ENCODE measurements around the gene EXOC2.
A peak's percentile ranks its signal among the peaks of the same experiment; 100 is the strongest.

Gene EXOC2

DNA sequence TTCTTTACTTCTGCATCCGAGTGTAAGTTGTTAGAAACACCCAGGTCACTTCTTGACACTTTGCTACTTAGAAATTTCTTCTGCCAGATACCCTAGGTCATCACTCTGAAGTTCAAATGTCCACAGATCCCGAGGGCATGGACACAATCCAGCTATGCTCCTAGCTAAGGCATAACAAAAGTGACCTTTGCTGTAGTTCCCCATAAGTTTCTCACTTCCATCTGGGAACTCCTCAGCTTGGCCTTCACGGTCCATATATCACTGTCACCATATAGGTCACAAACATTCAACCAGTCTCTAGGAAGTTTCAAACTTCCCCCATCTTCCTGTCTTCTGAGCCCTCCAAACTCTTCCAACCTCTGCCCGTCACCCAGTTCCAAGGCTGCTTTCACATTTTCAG is 236.1 kb downstream of the EXOC2 start:
- no peak for DNase-seq

DNA sequence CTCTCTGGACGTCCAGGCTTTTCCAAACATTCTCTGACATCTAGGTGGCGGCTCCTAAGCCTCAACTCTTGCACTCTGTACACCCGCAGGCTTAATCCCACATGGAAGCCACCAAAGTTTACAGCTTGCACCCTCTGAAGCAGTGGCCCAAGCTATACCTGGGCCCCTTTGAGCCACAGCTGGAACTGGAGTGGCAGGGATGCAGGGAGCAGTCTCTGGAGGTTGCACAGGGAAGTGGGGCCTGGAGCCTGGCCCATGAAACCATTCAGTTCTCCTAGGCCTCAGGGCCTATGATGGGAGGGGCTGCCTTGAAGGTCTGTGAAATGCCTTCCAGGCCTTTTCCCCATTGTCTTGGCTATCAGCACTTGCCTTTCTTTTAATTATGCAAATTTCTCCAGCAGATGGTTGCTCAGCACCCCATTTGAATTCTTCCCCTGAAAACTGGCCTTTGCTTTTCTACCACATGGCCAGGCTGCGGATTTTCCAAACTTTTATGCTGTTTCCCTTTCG is 236.5 kb downstream of the EXOC2 start:
- peak; percentile 35 for DNase-seq

DNA sequence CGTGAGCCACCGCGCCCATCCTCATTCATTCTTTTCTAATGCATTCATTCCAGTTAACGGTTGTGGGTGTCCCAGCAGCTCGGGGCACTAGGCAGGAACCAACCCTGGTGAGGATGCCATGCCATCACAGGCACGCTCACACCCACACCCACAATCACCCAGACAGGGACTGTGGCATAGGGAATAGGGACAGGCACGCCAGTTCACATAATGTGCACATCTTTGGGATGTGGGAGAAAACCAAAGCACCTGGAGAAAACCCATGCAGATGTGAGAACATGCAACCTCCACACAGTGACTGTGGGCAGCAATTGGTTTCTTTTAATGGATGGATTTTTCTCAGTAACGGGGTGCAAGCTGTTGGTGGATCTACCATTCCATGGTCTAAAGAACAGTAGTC is 237.1 kb downstream of the EXOC2 start:
- DNase-seq = peak; percentile 50

DNA sequence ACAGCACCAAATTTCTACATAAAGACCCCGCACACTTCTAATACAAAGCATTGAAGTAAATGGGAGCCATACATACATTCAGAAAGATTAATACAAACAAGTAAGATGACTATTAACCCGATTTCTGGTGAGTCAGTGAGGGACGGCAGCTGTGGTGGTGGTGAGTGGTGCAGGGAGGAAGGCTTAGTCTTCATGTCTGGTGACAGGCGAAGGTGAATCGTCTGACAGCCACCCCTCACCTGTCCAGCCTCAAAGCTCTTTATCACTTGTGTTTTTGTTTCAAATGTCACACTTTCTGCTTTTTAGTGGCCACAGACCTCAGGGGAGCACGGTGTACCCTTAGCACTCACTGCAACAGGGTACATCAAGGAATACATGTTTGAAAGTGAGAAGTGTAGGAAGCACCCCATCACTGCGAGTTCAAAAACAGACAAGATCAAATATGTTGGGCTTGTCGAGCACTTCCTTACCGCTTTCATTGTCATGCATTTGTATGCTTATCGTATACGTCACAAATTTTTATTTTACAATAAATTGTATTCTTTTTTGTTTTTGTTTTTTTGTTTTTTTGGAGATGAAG is 237.8 kb downstream of the EXOC2 start:
- peak; percentile 74 for DNase-seq

DNA sequence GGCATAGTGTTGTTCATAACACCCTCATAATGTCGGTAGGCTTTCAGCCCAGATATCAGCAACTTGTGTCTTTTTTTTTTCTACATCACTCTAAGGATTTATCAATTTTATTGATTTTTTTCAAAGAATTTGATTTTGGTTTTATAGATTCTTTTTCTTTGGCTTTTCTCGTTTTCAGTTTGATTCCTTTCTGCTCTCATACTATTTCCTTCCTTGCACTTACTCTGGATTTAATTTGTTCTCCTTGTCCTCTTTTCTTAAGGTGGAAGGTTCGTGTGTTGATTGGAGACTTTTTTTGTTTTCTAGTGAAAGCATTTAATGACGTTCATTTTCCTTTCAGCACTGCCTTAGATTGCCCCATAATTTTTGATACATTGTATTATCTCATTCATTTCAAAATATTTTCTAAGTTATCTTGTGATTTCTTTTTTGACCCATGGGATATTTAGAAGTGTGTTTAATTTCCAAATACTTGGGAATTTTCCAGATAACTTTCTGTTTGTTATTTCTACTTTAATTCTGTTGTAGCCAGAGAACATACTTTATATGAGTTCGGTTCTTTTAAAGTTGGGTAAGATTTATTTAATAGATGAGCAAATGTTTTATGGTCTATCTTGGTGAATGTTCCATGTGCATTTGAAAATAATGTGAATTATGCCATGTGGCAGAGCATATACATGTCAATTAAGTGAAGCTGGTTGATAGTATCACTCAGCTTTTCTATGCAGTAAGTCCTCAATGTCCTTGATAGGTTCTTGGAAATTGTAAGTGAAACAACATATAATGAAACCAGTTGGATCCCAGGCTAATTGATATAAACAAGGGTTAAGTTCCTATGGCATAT is 238.6 kb downstream of the EXOC2 start:
- DNase-seq = no peak

DNA sequence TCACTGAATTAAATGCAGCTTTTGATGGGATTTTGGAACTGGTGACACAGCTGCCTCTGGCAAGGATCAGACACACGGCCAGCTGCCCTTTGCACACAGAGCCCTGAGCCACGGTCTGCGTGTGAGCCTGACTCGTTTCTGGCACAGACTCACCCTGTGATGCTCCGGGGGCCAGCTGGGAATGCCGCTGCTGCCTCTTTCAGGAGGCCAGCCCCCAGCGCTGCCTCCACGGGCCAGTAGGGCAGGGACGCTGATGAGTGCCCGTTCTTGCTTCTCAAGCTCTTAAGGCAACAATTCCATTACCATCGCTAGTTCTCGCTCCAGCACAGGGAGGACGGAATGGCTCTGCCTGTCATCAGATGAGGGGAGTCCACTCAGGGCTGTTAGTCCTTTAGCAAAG is 239.8 kb downstream of the EXOC2 start:
- peak; percentile 50 for DNase-seq

DNA sequence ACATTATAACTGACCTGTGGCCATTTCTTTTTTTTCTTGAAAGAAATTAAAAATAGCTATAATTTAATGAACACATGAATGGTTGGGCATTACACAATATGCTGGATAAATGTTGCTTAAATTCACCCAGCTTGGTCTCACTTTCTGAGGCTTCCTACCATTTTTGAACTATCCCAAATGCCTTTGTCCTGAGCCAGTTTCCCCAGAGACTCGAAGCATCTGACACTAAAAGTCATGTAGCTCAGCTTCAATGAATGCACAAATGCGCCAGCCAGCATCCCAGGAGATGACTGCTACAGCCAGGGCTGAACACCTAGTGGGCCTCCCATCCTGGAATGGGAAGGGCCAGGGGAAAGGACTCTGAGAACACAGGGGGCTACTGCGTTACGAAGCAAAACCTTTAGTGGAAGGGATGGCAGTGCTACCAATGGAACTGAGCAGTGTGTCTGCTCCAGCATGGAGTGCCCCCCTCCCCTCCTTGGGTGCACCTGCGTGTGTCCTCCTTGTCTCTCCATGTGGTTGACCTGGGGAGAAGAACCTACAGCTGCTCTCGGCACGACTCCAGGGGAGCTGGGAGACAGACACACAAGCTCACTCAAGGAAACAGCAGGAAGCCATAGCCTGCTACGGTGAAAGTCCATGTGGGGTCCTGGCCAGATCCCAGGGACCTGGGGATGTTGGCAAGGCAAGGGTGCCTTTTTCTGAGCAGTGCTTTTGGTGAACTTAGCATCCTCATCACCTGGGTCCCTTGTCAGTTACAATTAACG is 240.5 kb downstream of the EXOC2 start:
- DNase-seq = peak; percentile 53

DNA sequence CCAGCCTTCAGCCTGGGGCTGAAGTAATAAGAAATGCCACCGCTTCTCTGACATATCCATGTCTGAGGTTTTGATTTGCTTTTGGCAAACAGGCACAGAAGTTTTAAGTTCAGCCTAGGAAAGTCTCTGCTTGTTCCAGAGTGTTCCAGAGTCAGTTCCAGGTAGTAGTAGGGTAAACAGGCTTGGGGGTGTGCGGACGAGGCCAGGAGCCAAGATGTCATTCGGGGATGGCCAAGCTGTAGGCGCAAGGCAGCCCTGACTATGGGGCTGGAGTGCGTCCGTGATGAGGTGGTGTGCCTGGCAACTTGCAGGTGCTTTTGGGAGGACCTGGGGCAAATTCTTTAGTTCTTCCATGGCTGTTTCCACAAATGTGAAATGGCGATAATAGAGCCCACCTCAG is 241.1 kb downstream of the EXOC2 start:
- DNase-seq = peak; percentile 43

DNA sequence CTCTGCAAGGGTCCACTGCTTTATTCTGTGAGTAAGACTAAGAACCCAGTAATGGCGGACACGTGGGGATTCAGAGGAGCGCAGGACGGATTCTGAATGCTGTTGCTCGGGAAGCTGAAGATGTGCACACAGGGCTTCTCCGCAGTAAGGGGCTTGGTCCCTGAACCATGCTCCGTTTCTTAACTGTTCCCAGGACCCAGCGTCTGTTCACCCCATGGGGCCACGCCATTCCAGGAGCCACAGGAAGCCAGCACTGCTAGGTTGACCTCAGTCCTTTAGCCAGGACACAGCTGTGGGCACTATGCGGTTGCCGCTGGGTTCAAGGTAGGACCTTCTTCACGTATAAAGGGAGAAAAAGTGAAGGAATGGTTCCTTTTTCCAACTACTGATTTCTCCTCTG is 241.6 kb downstream of the EXOC2 start:
- peak; percentile 51 for DNase-seq

DNA sequence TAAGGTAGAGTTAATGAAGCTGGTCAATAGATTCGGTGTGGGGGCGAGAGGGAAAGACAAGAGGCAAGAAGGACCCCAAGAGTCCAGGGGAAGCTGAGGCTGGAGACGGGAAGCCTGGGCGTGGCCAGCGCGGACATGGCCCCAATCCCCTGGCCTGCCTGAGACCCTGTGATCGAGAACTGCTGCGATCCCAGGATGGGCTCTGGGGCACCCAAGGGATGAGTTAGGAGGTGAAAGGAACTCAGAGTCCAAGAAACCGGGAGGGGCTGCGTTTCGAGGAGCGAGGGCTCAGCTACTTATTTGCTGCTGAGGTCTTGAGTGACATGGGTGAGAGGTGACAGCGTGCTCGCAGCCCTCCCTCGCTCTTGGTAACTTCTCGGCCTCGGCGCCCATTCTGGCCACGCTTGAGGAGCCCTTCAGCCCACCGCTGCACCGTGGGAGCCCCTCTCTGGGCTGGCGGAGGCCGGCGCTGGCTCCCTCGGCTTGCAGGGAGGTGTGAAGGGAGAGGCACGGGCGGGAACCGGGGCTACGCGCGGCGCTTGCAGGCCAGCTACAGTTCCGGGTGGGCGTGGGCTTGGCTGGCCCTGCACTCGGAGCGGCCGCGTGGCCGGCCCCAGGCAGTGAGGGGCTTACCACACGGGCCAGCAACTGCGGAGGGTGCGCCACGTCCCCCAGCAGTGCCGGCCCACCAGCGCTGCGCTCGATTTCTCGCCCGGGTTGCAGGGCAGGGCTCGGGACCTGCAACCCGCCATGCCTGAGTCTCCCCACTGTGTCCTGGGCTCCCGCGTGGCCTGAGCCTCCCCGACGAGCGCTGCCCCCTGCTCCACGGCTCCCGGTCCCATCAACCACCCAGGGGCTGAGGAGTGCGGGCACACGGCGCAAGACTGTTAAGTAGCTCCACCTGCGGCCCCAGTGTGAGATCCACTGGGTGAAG is 243.2 kb downstream of the EXOC2 start:
- DNase-seq = peak; percentile 55

DNA sequence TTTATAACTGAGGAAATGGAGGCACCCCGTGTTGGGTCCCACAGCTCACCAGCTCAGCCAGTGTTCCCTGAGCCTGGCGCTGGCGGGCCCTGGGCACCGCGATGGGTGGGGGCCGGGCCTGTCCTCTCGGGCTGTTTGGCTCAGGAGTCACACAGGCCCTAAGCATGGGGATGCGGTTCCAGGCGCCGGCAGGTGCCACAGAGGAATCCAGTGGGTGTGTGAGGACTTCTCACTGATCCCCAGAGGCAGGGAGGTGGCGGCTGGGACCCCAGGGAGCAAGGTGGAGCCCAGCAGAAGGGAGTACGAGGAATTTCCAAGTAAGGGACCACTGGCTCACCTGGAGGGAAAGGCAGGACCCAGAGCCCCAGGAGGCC is 243.9 kb downstream of the EXOC2 start:
- no peak for DNase-seq

DNA sequence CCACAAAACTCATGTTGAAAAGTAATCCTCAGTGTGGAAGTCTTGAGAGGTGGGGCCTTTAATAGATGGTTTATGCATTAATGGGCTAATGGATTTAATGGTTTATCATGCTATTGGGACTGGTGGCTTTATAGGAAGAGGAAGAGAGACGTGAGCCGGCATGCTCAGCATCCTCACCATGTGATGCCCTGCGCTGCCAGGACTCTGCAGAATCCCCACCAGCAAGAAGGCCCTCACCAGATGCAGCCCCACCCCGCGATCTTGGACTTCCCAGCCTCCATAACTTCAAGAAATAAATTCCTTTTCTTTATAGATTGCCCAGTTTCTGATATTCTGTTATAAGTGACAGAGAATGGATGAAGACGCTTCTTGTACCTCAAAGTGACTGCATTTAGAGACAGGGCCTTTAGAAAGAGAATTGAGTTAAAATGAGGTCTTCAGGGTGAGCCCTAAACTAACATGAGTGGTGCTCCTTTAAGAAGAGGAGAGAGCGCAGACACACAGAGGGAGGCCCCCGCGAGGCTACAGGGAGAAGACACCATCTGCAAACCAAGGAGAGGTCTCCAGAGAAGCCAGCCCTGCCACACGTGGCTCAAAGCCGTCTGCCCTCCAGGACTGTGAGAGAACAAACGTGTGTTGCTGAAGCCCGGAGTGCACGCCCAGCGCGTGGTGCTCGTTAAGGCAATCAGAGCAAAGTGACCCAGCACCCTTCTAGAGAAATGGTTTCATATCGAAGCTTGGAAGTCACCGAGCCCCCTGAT is 244.5 kb downstream of the EXOC2 start:
- peak; percentile 64 for DNase-seq

DNA sequence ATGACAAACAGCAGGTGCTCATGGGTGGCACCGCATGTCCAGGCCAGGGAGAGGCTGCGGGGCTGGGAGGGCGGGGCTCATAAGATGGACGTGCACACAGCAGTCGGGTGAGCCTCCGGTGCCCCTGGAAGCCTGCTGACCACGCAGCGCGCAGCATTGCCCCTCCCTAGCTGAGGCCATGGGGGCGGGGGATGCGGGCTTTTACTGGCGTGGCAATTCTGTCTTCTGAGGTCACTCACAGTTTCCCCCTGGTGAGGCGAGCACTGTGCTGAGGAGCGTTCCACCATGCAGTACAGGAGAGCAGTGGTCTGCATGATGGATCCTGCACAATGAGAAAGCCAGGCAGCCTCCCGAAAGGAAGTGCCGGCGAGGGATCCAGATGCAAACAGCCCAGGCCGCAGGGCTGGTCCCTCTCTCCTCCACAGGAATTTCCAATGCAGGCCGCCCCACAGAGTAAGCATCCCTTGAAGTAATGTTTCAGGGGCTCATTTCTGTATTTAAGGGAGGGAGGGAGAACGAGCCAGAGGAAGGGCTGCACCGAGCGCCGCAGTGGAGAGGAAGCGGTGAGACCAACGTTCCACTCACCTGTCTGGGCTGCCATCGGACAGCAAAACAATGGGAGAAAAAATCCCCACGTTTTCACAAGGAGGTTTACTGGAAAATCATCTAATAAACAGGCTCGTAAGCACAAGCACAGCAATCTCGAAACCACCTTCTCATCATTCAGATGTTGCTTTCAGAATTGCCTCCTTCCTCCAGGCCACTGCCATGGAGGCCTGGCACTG is 245.4 kb downstream of the EXOC2 start:
- peak; percentile 85 for DNase-seq

DNA sequence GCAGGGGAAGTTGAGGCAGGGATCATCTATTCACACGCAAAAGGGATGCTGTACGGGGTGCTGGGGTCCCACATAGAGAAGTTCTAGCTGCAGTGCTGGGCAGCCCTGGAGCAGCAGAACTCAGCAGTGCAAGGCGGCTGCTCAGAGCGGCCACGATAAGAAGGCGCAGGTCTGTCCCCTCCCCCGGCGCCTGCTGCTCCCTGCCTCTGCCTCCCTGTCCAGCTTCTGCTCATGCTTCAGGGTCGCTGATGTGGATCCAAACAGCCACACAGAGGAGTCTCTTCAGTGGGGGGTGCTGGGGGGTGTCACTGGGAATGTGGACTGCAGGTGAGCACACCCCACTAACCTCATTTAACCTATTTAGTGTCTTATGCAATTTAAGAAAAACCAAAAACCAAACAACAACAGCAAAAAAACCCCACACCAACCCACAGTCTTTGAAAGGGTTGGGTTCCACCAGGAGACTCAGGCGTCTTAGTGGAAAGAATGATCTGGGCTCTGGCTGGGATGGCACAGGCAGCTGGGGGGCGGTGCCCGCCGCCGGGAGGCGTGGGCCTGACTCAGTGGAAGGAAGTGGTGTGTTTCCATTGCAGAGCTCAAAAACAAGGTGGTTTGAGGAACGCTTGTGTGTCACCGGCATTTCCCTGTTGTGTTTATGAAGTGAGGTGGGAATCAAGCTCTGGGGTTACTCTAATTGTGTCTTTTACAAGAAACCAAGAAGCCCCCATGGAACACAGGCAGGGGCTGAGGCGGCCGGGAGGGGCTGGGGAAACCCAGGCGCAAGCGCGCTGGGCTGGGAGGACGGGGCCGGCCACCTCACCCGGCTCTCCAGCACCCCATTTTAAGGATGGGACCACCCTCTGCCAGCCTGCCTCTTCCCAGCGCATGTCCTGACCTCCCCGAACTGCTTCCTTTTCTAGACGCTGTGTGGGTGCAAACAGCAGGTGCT is 246.2 kb downstream of the EXOC2 start:
- peak; percentile 94 for DNase-seq

DNA sequence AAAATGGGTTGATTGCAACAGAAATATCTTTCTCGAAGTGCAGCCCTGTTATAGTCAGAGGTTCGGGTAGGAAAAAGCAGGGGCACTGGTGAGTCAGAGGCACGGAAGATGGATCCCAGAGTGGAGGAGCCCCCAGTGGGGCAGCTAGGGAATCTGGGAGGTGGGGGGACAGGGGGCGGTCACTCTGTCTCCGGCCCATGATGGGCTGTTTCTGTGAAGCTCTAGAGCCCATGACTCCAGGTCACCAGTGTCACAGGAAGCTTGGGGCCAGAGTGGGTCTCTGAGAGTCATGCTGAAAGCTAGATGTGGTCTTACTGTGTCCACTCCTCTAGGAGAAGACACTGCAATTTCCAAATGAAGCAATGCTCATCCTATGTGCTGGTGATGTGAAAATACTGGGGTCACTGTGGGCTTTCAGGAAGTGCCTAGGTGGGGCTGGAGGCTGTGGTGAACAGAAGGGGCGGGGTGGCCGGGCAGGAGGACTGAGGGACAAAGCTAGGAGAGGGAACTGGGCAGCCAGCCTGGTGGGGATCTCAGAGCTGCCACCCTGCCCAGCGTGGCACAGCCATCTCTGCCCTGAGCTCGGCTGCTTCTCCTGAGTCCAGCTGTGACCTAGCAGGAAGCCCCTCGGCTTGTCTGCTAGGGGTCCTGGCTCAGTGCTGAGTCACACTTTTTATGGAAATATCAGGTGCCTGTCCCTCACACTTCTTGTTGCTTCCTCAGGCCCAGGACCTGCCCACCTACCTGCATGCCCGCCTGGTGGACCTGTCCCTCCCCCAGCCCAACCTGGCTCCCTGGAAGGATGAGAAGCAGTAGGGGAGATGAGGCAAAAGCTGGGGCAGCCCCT is 247.1 kb downstream of the EXOC2 start:
- peak; percentile 62 for DNase-seq

DNA sequence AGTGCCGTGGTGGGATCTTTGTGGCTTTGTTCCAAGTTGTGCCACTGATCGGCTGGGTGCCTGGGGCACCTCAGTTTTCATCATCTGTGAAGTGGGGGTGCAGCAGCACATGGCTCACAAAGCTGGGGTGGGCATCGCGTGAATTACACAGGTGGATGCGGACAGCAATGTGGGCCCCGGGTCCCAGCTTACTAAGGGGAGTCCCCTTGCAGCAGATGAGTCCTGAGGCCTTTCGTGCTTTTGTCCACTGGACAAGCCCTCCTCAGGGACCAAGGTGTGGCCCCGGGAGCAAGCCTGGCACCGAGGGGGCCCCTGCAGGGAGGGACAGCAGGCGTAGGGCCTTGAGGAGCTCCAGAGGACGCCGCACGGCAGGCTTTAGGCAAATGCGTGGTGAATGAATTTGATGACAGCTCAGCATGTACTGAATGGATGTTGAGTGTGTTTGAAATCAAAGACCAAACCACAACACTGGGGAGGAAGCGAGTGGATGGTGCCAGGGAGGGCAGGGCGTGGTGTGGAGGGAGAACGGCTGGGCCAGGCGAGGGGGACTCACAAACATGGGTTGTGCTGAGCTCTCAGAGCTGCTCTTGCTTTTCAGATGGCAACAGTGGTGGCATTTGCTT is 248.2 kb downstream of the EXOC2 start:
- DNase-seq = peak; percentile 73

DNA sequence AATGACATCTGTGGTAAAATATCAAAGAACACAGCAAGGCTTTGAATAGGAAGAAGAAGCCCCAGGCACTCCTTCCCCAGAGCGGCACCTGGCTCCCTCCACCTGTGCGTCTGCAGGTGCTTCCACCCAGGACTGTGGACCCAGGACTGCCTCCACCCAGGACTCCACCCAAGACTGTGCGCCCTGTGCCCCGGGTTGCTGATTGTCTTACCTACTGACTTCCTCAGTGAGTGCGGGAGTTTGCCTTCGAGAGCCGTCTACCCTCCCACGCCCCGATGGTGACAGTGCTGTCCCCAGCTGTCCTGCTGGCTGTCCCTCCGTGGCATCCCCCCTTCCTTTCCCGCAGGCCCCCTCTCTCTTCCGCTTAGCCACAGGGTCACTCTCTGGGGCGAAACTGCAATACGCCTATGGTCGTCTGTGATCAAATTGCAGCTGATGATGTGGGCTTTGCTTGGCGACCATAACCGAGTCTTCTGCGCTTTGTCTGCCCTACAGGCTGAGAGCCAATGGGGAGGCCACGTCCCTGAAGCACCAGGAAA is 249.2 kb downstream of the EXOC2 start:
- peak; percentile 53 for DNase-seq

Measured in activated CD8-positive, alpha-beta memory T cell treated with anti-CD3 and anti-CD28 coated beads for 24 hours (primary cell).